Effector memory CD8-positive, alpha-beta T cell (primary cell): Measurements from ENCODE around the gene RND3.

ENCODE experiments used
- ATAC-seq: fragments of 150-1000 bp; cut with Tn5 transposase; replicated peaks from 2 replicates; pipeline ENCODE4 v1.10.0; 2021; ENCODE audit warnings: mild to moderate bottlenecking, moderate library complexity
- DNase-seq, 3 experiments: peaks; one replicate each; pipeline ENCODE4 v3.0.0; 2021
- H3K27ac Mint-ChIP-seq, 2 donors: one replicate each; pipeline ENCODE4 v1.8.0; 2022; ENCODE audit warnings: mild to moderate bottlenecking in 2 of 2, mixed read lengths in 2 of 2, moderate library complexity in 2 of 2
- H3K27me3 Mint-ChIP-seq, 2 donors: one replicate each; pipeline ENCODE4 v1.8.0; 2022; ENCODE audit warnings: mixed read lengths in 2 of 2
- H3K36me3 Mint-ChIP-seq: one replicate; pipeline ENCODE4 v1.8.0; 2022; ENCODE audit warnings: mild to moderate bottlenecking, moderate library complexity, mixed read lengths; ENCODE audit not compliant: insufficient read depth
- H3K4me1 Mint-ChIP-seq, 2 donors: one replicate each; pipeline ENCODE4 v1.8.0; 2022; ENCODE audit warnings: low read depth in 2 of 2, mixed read lengths in 2 of 2
- H3K4me3 Mint-ChIP-seq, 2 donors: one replicate each; pipeline ENCODE4 v1.8.0; 2022; ENCODE audit warnings: mild to moderate bottlenecking in 2 of 2, mixed read lengths in 2 of 2, moderate library complexity in 2 of 2
- H3K9me3 Mint-ChIP-seq, 2 donors: one replicate each; pipeline ENCODE4 v1.8.0; 2022; ENCODE audit warnings: mixed read lengths in 2 of 2

RND3 gene

DNA sequence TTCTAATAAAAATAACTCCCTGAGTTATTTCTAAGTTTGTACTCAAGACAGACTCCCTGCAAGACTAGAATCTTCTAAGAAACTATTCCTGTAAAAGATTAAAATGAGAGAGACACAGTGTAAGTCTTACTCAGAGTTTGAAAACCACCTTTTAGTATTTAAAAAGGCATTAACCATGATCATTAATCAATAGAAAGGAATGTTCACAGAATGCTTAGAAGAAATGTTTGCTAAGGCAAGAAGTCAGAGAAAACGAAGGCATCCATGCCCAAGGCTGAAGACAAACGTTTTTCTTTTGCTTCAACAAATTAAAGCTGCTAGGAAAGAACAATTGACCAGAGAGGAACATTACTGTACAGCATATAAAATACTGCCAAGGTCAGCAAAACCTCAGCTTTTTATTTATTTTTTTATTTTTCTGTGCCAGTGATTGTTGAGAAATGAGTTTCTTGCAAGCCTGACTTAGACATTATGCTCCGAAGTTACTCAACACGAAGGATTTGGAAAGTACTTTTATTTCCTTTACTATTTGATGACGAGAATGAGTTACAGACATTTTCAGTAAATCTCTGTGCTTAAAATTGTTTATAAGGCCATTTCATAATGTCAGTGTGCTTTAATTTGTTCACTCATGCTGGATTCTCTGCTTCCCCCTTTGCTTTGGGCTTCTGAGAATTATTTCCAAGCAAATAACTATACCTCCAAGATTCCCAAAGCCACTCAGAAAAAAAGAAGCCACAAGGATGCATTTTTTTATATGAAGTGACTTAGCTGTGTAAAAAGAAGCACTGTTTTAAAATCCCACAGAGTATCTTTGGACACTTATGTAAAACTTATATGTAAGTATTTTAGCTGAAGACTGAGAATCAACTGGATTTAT lies 20.5 kb downstream of the RND3 start:
- DNase-seq (no peak), ATAC-seq (no peak)
- H3K9me3 Mint-ChIP-seq = peaks cover 0 to 2% of the 10 kb centered on the region in 2 donors
- no peaks in the 10 kb centered on the region for H3K36me3 Mint-ChIP-seq
- no peaks in the 10 kb centered on the region for H3K27me3 Mint-ChIP-seq
- no peak overlapping the region for H3K27ac Mint-ChIP-seq
- no peak overlapping the region for H3K4me3 Mint-ChIP-seq
- H3K4me1 Mint-ChIP-seq = no peaks in the 10 kb centered on the region

DNA sequence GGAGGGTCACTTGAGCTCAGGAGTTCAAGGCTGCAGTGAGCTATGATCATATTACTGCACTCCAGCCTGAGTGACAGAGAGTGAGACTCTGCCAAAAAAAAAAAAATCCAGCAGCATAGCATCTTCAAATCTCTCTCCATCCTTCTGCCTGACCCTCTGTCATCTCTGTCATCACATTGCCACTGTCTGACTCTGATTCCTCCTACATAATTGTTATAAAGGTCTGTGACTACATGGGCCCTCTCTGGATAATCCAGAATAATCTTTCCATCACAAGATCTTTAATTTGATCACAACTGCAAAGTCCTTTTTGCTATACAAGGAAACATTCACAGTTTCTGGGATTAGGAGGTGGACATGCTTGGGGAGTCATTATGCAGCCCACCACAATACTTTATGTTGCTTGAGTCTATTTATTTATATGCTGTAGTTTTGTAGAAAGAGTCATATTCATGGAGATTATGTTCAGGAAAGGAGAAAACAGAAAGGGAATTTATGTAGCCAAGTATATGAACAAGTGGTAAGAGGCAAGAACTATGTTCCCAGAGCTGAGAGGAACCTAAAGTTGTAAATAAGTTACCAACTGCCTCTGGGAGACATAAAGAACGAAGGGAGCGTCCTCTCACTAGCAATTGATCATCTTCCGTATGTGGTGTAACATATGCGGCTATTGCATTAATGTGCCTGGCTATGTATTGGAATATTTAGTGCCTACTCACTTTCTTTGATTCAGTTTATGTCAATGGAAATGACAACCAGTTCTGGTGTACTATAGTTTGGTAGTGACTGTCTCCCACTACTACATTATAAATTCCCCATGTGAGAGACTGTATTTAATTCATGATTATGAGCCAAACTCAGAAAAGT lies 21.5 kb downstream of the RND3 start:
- Mint-ChIP-seq H3K27ac (no peak overlapping the region), H3K27me3 (no peaks in the 10 kb centered on the region), H3K4me1 (no peaks in the 10 kb centered on the region), H3K4me3 (no peak overlapping the region), H3K36me3 (no peaks in the 10 kb centered on the region), H3K9me3 (peaks cover 0 to 2% of the 10 kb centered on the region in 2 donors)
- DNase-seq (no peak), ATAC-seq (no peak)

- Mint-ChIP-seq H3K27ac (no peak overlapping the region), H3K36me3 (no peaks in the 10 kb centered on the region), H3K4me3 (no peak overlapping the region), H3K27me3 (no peaks in the 10 kb centered on the region), H3K4me1 (no peaks in the 10 kb centered on the region), H3K9me3 (peaks cover 0 to 2% of the 10 kb centered on the region in 2 donors)
- DNase-seq = no peak
- no peak for ATAC-seq
These were observed 22.5 kb downstream of the RND3 start for GRCh38 chr2:150464986-150465385.

GRCh38 chr2:150464270-150464669 lies 23.2 kb downstream of the RND3 start:
- ATAC-seq (no peak), DNase-seq (no peak)
- Mint-ChIP-seq H3K9me3 (no peaks in the 10 kb centered on the region), H3K4me3 (no peak overlapping the region), H3K36me3 (no peaks in the 10 kb centered on the region), H3K27ac (no peak overlapping the region), H3K27me3 (no peaks in the 10 kb centered on the region), H3K4me1 (no peaks in the 10 kb centered on the region)

- H3K9me3 Mint-ChIP-seq = no peaks in the 10 kb centered on the region
- DNase-seq (no peak), ATAC-seq (no peak)
- H3K36me3 Mint-ChIP-seq = no peaks in the 10 kb centered on the region
- no peaks in the 10 kb centered on the region for H3K4me1 Mint-ChIP-seq
- no peaks in the 10 kb centered on the region for H3K27me3 Mint-ChIP-seq
- H3K4me3 Mint-ChIP-seq = no peak overlapping the region
- H3K27ac Mint-ChIP-seq = no peak overlapping the region
These were observed 24.7 kb downstream of the RND3 start for GRCh38 chr2:150462770-150463169.

GRCh38 chr2:150459281-150459680 lies 28.2 kb downstream of the RND3 start:
- Mint-ChIP-seq H3K4me1 (no peaks in the 10 kb centered on the region), H3K27ac (no peak overlapping the region), H3K4me3 (no peak overlapping the region), H3K27me3 (no peaks in the 10 kb centered on the region), H3K9me3 (peaks cover 0 to 4% of the 10 kb centered on the region in 2 donors), H3K36me3 (no peaks in the 10 kb centered on the region)
- DNase-seq (no peak), ATAC-seq (no peak)

GRCh38 chr2:150450765-150451164 lies 36.7 kb downstream of the RND3 start:
- H3K9me3 Mint-ChIP-seq = no peaks in the 10 kb centered on the region
- H3K4me3 Mint-ChIP-seq = no peak overlapping the region
- DNase-seq (no peak), ATAC-seq (no peak)
- H3K27me3 Mint-ChIP-seq = no peaks in the 10 kb centered on the region
- no peak overlapping the region for H3K27ac Mint-ChIP-seq
- no peaks in the 10 kb centered on the region for H3K4me1 Mint-ChIP-seq
- no peaks in the 10 kb centered on the region for H3K36me3 Mint-ChIP-seq

GRCh38 chr2:150449856-150450255 lies 37.6 kb downstream of the RND3 start:
- ATAC-seq = no peak
- DNase-seq = no peak

DNA sequence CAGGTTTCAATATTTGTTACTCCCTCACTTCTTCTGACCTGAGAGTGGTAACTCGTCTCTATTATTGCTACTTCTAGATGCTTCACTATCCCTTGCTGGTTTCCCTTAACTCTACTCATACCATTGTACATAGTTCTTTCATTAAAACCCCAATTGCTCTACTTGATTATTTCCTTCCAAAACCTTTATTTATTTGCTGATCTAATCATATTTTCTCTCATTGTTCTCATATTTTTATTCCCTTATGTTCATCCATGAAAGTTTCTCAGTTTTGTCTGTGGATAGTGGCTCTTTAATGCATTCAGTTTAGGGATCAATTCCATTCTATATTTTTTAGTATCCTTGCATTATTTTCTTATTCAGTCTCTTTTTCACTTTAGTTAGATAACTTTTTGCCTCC lies 42.1 kb downstream of the RND3 start:
- Mint-ChIP-seq H3K36me3 (no peaks in the 10 kb centered on the region), H3K9me3 (no peaks in the 10 kb centered on the region), H3K27ac (no peak overlapping the region), H3K27me3 (no peaks in the 10 kb centered on the region), H3K4me1 (no peaks in the 10 kb centered on the region), H3K4me3 (no peak overlapping the region)
- DNase-seq (no peak), ATAC-seq (no peak)

More at GRCh38 chr2:150449856-150450255, 37.6 kb downstream of the RND3 start:
- Mint-ChIP-seq H3K4me3 (no peak overlapping the region), H3K4me1 (no peaks in the 10 kb centered on the region), H3K27me3 (no peaks in the 10 kb centered on the region), H3K36me3 (no peaks in the 10 kb centered on the region), H3K27ac (no peak overlapping the region), H3K9me3 (no peaks in the 10 kb centered on the region)

- Mint-ChIP-seq H3K4me1 (no peaks in the 10 kb centered on the region), H3K27ac (no peak overlapping the region), H3K4me3 (no peak overlapping the region), H3K9me3 (no peaks in the 10 kb centered on the region), H3K36me3 (no peaks in the 10 kb centered on the region), H3K27me3 (no peaks in the 10 kb centered on the region)
- DNase-seq = no peak
- ATAC-seq = no peak
These were observed 45.0 kb downstream of the RND3 start for GRCh38 chr2:150442484-150442883.

- no peak for DNase-seq
- no peak overlapping the region for H3K4me3 Mint-ChIP-seq
- no peaks in the 10 kb centered on the region for H3K27me3 Mint-ChIP-seq
- no peak overlapping the region for H3K27ac Mint-ChIP-seq
- H3K36me3 Mint-ChIP-seq = no peaks in the 10 kb centered on the region
- no peak for ATAC-seq
- no peaks in the 10 kb centered on the region for H3K9me3 Mint-ChIP-seq
- no peaks in the 10 kb centered on the region for H3K4me1 Mint-ChIP-seq
These were observed 45.7 kb downstream of the RND3 start for GRCh38 chr2:150441784-150442183.

- DNase-seq (no peak), ATAC-seq (no peak)
- no peaks in the 10 kb centered on the region for H3K36me3 Mint-ChIP-seq
- no peaks in the 10 kb centered on the region for H3K27me3 Mint-ChIP-seq
- no peak overlapping the region for H3K27ac Mint-ChIP-seq
- H3K4me1 Mint-ChIP-seq = no peaks in the 10 kb centered on the region
- no peaks in the 10 kb centered on the region for H3K9me3 Mint-ChIP-seq
- H3K4me3 Mint-ChIP-seq = no peak overlapping the region
These were observed 46.2 kb downstream of the RND3 start for GRCh38 chr2:150441226-150441625.

DNA sequence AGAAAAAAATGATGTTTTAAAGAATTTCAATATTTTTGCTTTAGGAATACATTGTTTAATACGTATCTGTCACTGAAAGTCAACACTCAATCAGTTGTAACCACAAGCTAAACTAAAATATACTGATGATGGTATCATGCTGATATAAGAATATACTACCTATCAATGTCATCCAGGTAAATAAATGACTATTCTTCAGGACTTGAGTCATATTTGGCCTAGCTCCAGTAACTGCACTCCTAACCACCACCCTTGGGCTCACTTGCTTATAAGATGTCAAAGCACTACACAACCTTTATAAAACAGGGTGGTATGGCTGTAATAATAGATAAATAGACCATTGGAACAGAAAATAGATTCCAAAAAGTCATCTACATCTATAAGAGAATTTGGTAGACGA lies 48.8 kb downstream of the RND3 start:
- H3K27me3 Mint-ChIP-seq = no peaks in the 10 kb centered on the region
- no peaks in the 10 kb centered on the region for H3K4me1 Mint-ChIP-seq
- H3K9me3 Mint-ChIP-seq = no peaks in the 10 kb centered on the region
- DNase-seq (no peak), ATAC-seq (no peak)
- no peak overlapping the region for H3K27ac Mint-ChIP-seq
- H3K4me3 Mint-ChIP-seq = no peak overlapping the region
- H3K36me3 Mint-ChIP-seq = no peaks in the 10 kb centered on the region

DNA sequence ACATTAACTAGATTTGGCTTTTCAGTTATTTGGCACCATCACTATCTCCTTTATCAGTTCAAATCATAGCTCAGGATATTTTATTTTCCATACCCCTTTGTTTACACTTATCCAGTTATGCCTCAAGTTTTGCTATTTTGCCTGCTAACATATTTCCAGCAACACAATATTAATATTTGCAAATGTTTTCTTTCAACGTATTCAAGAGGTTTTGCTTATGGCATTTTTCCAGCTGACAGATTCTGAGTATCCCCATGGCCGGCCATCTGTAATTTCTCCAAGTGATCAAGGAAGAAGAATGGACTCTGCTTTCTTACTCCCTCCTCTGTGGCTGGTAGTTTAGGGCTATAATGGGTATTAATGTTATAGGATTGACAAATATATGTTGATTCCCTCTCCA lies 49.4 kb downstream of the RND3 start:
- no peaks in the 10 kb centered on the region for H3K27me3 Mint-ChIP-seq
- no peaks in the 10 kb centered on the region for H3K4me1 Mint-ChIP-seq
- no peaks in the 10 kb centered on the region for H3K36me3 Mint-ChIP-seq
- no peaks in the 10 kb centered on the region for H3K9me3 Mint-ChIP-seq
- no peak overlapping the region for H3K4me3 Mint-ChIP-seq
- no peak overlapping the region for H3K27ac Mint-ChIP-seq
- no peak for DNase-seq
- no peak for ATAC-seq
